SK-N-SH (cell line): ENCODE data around the gene ZNF335.

Experiments used
- POLR2AphosphoS5 ChIP-seq: IDR thresholded peaks from 2 replicates; pipeline ENCODE4 v1.6.1; 2012; ENCODE audit warnings: low read depth, low read length
- SIN3A ChIP-seq: IDR thresholded peaks from 2 replicates; pipeline ENCODE4 v1.6.1; 2012; ENCODE audit warnings: low read depth, mild to moderate bottlenecking, low read length, moderate library complexity, borderline replicate concordance
- TF ChIP-seq, protein P1 (sequence below): fragments of 200-600 bp; sonication (generic); IDR thresholded peaks from 2 replicates; pipeline ENCODE4 v1.6.1; 2017; ENCODE audit warnings: antibody characterized with exemption, mild to moderate bottlenecking, moderate library complexity

GRCh38 chr20:45968081-45968671, 3.8 kb downstream of the ZNF335 start:
- TF ChIP-seq, protein P1, sequence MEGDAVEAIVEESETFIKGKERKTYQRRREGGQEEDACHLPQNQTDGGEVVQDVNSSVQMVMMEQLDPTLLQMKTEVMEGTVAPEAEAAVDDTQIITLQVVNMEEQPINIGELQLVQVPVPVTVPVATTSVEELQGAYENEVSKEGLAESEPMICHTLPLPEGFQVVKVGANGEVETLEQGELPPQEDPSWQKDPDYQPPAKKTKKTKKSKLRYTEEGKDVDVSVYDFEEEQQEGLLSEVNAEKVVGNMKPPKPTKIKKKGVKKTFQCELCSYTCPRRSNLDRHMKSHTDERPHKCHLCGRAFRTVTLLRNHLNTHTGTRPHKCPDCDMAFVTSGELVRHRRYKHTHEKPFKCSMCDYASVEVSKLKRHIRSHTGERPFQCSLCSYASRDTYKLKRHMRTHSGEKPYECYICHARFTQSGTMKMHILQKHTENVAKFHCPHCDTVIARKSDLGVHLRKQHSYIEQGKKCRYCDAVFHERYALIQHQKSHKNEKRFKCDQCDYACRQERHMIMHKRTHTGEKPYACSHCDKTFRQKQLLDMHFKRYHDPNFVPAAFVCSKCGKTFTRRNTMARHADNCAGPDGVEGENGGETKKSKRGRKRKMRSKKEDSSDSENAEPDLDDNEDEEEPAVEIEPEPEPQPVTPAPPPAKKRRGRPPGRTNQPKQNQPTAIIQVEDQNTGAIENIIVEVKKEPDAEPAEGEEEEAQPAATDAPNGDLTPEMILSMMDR, result no peak
- TF ChIP-seq POLR2AphosphoS5 (no peak), SIN3A (no peak)
